Measurements from ENCODE around the gene ENTHD1.

GRCh38 chr22:39706376-39707140 is 187.0 kb downstream of the ENTHD1 start:
- TF ChIP-seq POLR2A (IDR thresholded peaks at IDR 0.05) (no peak), CTCF (IDR thresholded peaks at IDR 0.05) (no peak)

All from tibial nerve (tissue), 3 donors.